K562 (cell line): Measurements from ENCODE around the gene OR8B3. TPM values are rescaled to one million over a fixed set of nuclear protein-coding genes. Genes with fewer than 3 reads are reported as not detected.
"Not testable (repeated sequence)": the region's sequence is repeated elsewhere in the genome, so short reads cannot be mapped to it uniquely, and the experiment has no call there.

ENCODE experiments used
- ATAC-seq: fragments of 200-7000 bp; cut with Tn5 transposase; 3 replicates; pipeline ENCODE4 v1.9.1; 2020; ENCODE audit warnings: moderate library complexity
- BruUV-seq: library from RNA; stranded (reverse); fragments of 400-500 nt; replicated peaks from 2 replicates; lab custom pipeline; 2021; lab: Mats Ljungman, UMichigan
- CTCF ChIA-PET: fragments of 300-600 bp; formaldehyde crosslinking; extraction: SDS; loops from one replicate; lab custom pipeline; 2021; ENCODE audit warnings: low intra/inter-chr PET ratio; lab: Yijun Ruan, JAX
- POLR2A ChIA-PET: fragments of 300-600, 350-650 bp; sonication (Branson Sonifier 250); formaldehyde crosslinking; extraction: SDS; loops from one replicate; lab custom pipeline; 2021; ENCODE audit warnings: antibody characterized with exemption, inconsistent platforms; lab: Yijun Ruan, JAX
- DNase-seq, 4 experiments: peaks; one replicate each; pipeline versions ENCODE4 v3.0.0 to v3.0.0-alpha.2; 2011 to 2018; ENCODE audit warnings: low spot score in 3 of 4, mixed read lengths in 3 of 4; ENCODE audit errors: extremely low read depth in 1 of 4
- FAIRE-seq: peaks from 2 replicates; lab custom pipeline; 2011; peaks lifted over from hg19 to GRCh38; lab: Jason Lieb, UNC
- H2AFZ ChIP-seq: 2 replicates; pipeline ENCODE4 v1.6.0; 2011; ENCODE audit warnings: low read depth, low read length, control low read depth, inconsistent platforms
- H3K27ac ChIP-seq: fragments of 200-600 bp; 3 replicates; pipeline ENCODE4 v1.8.0; 2011; ENCODE audit warnings: low read depth, mild to moderate bottlenecking, control low read depth, inconsistent platforms, low read length, moderate library complexity, mixed read lengths; ENCODE audit errors: extremely low read depth
- H3K27me3 ChIP-seq, 2 experiments: fragments of 300-600 bp in 1 of 2; 2 replicates in 1 of 2; 3 replicates in 1 of 2; pipeline versions ENCODE4 v1.6.0 to v1.8.0; 2011; ENCODE audit warnings: inconsistent platforms in 2 of 2, low read length in 2 of 2, mild to moderate bottlenecking in 1 of 2, mixed read lengths in 1 of 2, moderate library complexity in 1 of 2; ENCODE audit not compliant: control insufficient read depth in 2 of 2, insufficient read depth in 2 of 2
- H3K36me3 ChIP-seq: fragments of 300-600 bp; 3 replicates; pipeline ENCODE4 v1.8.0; 2011; ENCODE audit warnings: mild to moderate bottlenecking, low read length, inconsistent platforms; ENCODE audit not compliant: control insufficient read depth, insufficient read depth
- H3K4me1 ChIP-seq, 2 experiments: fragments of 200-600 bp in 1 of 2; replicated peaks in 1 of 2; 2 replicates in 1 of 2; 3 replicates in 1 of 2; pipeline versions ENCODE4 v1.5.1 to v1.8.0; 2011; ENCODE audit warnings: inconsistent platforms in 2 of 2, low read length in 2 of 2, mild to moderate bottlenecking in 1 of 2, mixed read lengths in 1 of 2, moderate library complexity in 1 of 2; ENCODE audit not compliant: control insufficient read depth in 2 of 2, insufficient read depth in 2 of 2
- H3K4me2 ChIP-seq: 2 replicates; pipeline ENCODE4 v1.6.1; 2011; ENCODE audit warnings: low read length, control low read depth, inconsistent platforms, mixed read lengths; ENCODE audit not compliant: insufficient read depth
- H3K4me3 ChIP-seq: fragments of 200-600 bp; sonication (generic), shearing (Covaris generic); 2 replicates; pipeline ENCODE4 v1.5.1; 2016; ENCODE audit warnings: control low read depth, inconsistent platforms
- H3K79me2 ChIP-seq: fragments of 200-600 bp; 3 replicates; pipeline ENCODE4 v1.8.0; 2011; ENCODE audit warnings: low read length, inconsistent platforms; ENCODE audit not compliant: control insufficient read depth, insufficient read depth
- H3K9ac ChIP-seq, 2 experiments: 2 replicates each; pipeline versions ENCODE4 v1.6.0 to v1.6.1; 2011; ENCODE audit warnings: low read depth in 2 of 2, low read length in 2 of 2, control low read depth in 1 of 2, inconsistent platforms in 1 of 2, mild to moderate bottlenecking in 1 of 2, mixed read lengths in 1 of 2; ENCODE audit not compliant: insufficient read depth in 1 of 2
- H3K9me1 ChIP-seq: one replicate; pipeline ENCODE4 v1.6.0; 2011; ENCODE audit warnings: inconsistent platforms, mild to moderate bottlenecking, low read length, moderate library complexity; ENCODE audit not compliant: control insufficient read depth, insufficient read depth
- H3K9me3 ChIP-seq: replicated peaks from 2 replicates; pipeline ENCODE4 v1.5.1; 2011; ENCODE audit warnings: low read depth, low read length, inconsistent platforms; ENCODE audit not compliant: control insufficient read depth, insufficient read depth
- H4K20me1 ChIP-seq: replicated peaks from 2 replicates; pipeline ENCODE4 v1.6.1; 2011; ENCODE audit warnings: low read length, inconsistent platforms, mixed read lengths; ENCODE audit not compliant: control insufficient read depth, insufficient read depth
- CEBPG ChIP-seq, 3 experiments: fragments of 200-800 bp in 1 of 3; sonication (Bioruptor generic) in 1 of 3; sonication (generic) in 1 of 3; formaldehyde crosslinking in 1 of 3; IDR thresholded peaks in 2 of 3; conservative IDR thresholded peaks in 1 of 3; 2 replicates each; pipeline versions ENCODE4 v1.6.1 to v1.8.0; 2016 to 2022; ENCODE audit warnings: missing compliant biosample characterization in 2 of 3, missing genetic modification characterization in 2 of 3, mild to moderate bottlenecking in 1 of 3, missing genetic modification reagents in 1 of 3
- WGBS: fragments of 100-300 bp; shearing (Covaris generic); methylation state at CpG from one replicate; pipeline ENCODE4 v1.1.6; 2016; ENCODE audit warnings: low coverage, mixed read lengths; ENCODE audit not compliant: insufficient coverage; ENCODE audit errors: missing lambda C conversion rate; 5-methylcytosine and 5-hydroxymethylcytosine counted together
- in situ Hi-C: fragments of 300-500 bp; cut with MboI; formaldehyde crosslinking; loops from 4 replicates; pipeline ENCODE4 v1.15.0; 2018; ENCODE audit warnings: inconsistent platforms, mixed read lengths
- intact Hi-C: fragments of 100-400 bp; cut with micrococcal nuclease; formaldehyde crosslinking; loops from 2 replicates; pipeline ENCODE4 v1.14.2; 2022
- polyA plus RNA-seq, 8 experiments: library from polyadenylated mRNA; depleted of rRNA in 4 of 8; stranded (reverse) in 5 of 8; unstranded in 3 of 8; fragments of >200 nt; fragmentation: Nextera tagmentation in 2 of 8; fragmentation: Illumina TruSeq in 1 of 8; extraction: Ambion mirVana in 2 of 8; extraction: Trizol in 1 of 8; gene quantifications; 2 replicates each; pipeline versions ENCODE4 v1.2.1 to v1.2.3, GENCODE V29; 2011 to 2014; ENCODE audit warnings: inconsistent platforms in 1 of 8, missing spikeins in 1 of 8
- total RNA-seq, 7 experiments: library from RNA; depleted of rRNA in 6 of 7; stranded (reverse); fragments of >200 nt in 6 of 7; fragmentation: Illumina TruSeq in 2 of 7; extraction: Trizol in 2 of 7; gene quantifications; 2 replicates each; pipeline versions ENCODE4 v1.2.1 to v1.2.3, GENCODE V29; 2011 to 2021; ENCODE audit warnings: low replicate concordance in 1 of 7

OR8B3 gene
- total and polyA plus RNA-seq, 9 of the 15 experiments (the other 6 are each of a cell fraction or from before 2014, with no cell fraction given): 0.13 TPM; not detected in 8

- no TSS peak for BruUV-seq
- POLR2A ChIA-PET: no interaction called here
- H3K27me3 ChIP-seq: no peaks in the 10 kb centered on the region
- no peaks in the 10 kb centered on the region for H3K9me3 ChIP-seq
- TF ChIP-seq CEBPG (CRISPR knock-in tag; IDR thresholded peaks at IDR 0.05): no peak
- no peak for TF ChIP-seq CEBPG (tag; conservative IDR thresholded peaks at IDR 0.05 in 1 of 2, IDR thresholded peaks at IDR 0.05 in 1 of 2)
- in situ Hi-C loops: loop anchor here (10.0 to 25.0 kb wide), 2 partner anchors 331 to 432 kb away; no protein-coding TSS in a partner anchor
- no peaks in the 10 kb centered on the region for H3K4me1 ChIP-seq
- no peaks in the 10 kb centered on the region for H3K9me1 ChIP-seq
- no peaks in the 10 kb centered on the region for H3K79me2 ChIP-seq
- ATAC-seq (no peak), FAIRE-seq (no peak), DNase-seq (no peak)
- H4K20me1 ChIP-seq: no peaks in the 10 kb centered on the region
- 33% methylated on average over 2 of the region's 2 CpGs for WGBS
- no peak overlapping the region for H3K27ac ChIP-seq
- no peak overlapping the region for H3K4me2 ChIP-seq
- H3K4me3 ChIP-seq: no peak overlapping the region
- no peak overlapping the region for H3K9ac ChIP-seq
- intact Hi-C loops: no loop called here
- H3K36me3 ChIP-seq: no peaks in the 10 kb centered on the region
- CTCF ChIA-PET: interaction anchor here (0.6 kb wide), 1 partner anchor 301 kb away, joined by 3 read pairs; no protein-coding TSS in a partner anchor
- no peak overlapping the region for H2AFZ ChIP-seq
Observed at GRCh38 chr11:124405581-124405980, 6.8 kb upstream of the OR8B3 start.

- DNase-seq, H3K9ac ChIP-seq, FAIRE-seq, H3K79me2 ChIP-seq, BruUV-seq, H3K9me1 ChIP-seq, POLR2A ChIA-PET, H3K27me3 ChIP-seq, ATAC-seq, H3K4me3 ChIP-seq, H3K36me3 ChIP-seq, H4K20me1 ChIP-seq, H3K4me1 ChIP-seq, CTCF ChIA-PET, H3K27ac ChIP-seq, H3K9me3 ChIP-seq, H2AFZ ChIP-seq, H3K4me2 ChIP-seq: not testable (repeated sequence)
- intact Hi-C loops: loop anchor here (5.0 kb wide), 1 partner anchor 336 kb away; no protein-coding TSS in a partner anchor
- WGBS: 80% methylated on average over 2 of the region's 27 CpGs
- in situ Hi-C loops: loop anchor here (10.0 to 25.0 kb wide), 2 partner anchors 328 to 434 kb away; no protein-coding TSS in a partner anchor
Observed at GRCh38 chr11:124403186-124403585, 4.4 kb upstream of the OR8B3 start.
